HCT116 (cell line): Measurements from ENCODE around the gene PLEKHN1.

Experiments
- CEBPB ChIP-seq: IDR thresholded peaks from 2 replicates; pipeline ENCODE4 v1.6.1; 2012; ENCODE audit warnings: low read depth
- CTCF ChIP-seq, 3 experiments: fragments of 200-600 bp in 1 of 3; sonication (generic) in 1 of 3; IDR thresholded peaks in 2 of 3; conservative IDR thresholded peaks in 1 of 3; 2 replicates each; pipeline ENCODE4 v1.5.1; 2012 to 2017; ENCODE audit warnings: low read depth in 2 of 3, low read length in 2 of 3, antibody characterized with exemption in 1 of 3, borderline replicate concordance in 1 of 3, control low read depth in 1 of 3, mild to moderate bottlenecking in 1 of 3, mixed read lengths in 1 of 3, mixed run types in 1 of 3, moderate library complexity in 1 of 3; ENCODE audit not compliant: insufficient read depth in 1 of 3
- MAX ChIP-seq: IDR thresholded peaks from 2 replicates; pipeline ENCODE4 v1.6.1; 2012
- POLR2A ChIP-seq: IDR thresholded peaks from 2 replicates; pipeline ENCODE4 v1.7.0; 2011; ENCODE audit warnings: borderline replicate concordance; ENCODE audit not compliant: insufficient read depth, insufficient read length; ENCODE audit errors: extremely low read depth
- POLR2AphosphoS5 ChIP-seq: IDR thresholded peaks from 2 replicates; pipeline ENCODE4 v1.6.1; 2011; ENCODE audit warnings: mild to moderate bottlenecking, low read depth, low read length, moderate library complexity
- RAD21 ChIP-seq: IDR thresholded peaks from 2 replicates; pipeline ENCODE4 v1.6.1; 2012; ENCODE audit warnings: low read depth, mild to moderate bottlenecking
- ZBTB33 ChIP-seq: IDR thresholded peaks from 2 replicates; pipeline ENCODE4 v1.6.1; 2011; ENCODE audit warnings: mild to moderate bottlenecking, low read length, moderate library complexity; ENCODE audit not compliant: insufficient replicate concordance; ENCODE audit errors: extremely low read depth

- TF ChIP-seq CTCF (IDR thresholded peaks at IDR 0.05 in 2 of 3, conservative IDR thresholded peaks at IDR 0.05 in 1 of 3; ENCODE audit: borderline replicate concordance in 1 of 3, insufficient read depth in 1 of 3, low read depth in 2 of 3, low read length in 2 of 3) (no peak), POLR2A (no peak), POLR2AphosphoS5 (no peak), MAX (no peak), CEBPB (no peak), ZBTB33 (no peak), RAD21 (no peak)
Measured at GRCh38 chr1:997993-998744, 31.9 kb downstream of the PLEKHN1 start.
